T-helper 9 cell (primary cell): ENCODE results near the gene FGD4.
"Not testable (repeated sequence)": the region's sequence is repeated elsewhere in the genome, so short reads cannot be mapped to it uniquely, and the experiment has no call there.

Experiments
- DNase-seq: peaks from one replicate; pipeline ENCODE4 v3.0.0-alpha.2; 2020

FGD4 gene

GRCh38 chr12:32525802-32526201, 126.4 kb downstream of the FGD4 start:
- not testable (repeated sequence) for DNase-seq

GRCh38 chr12:32526343-32526742, 127.0 kb downstream of the FGD4 start:
- DNase-seq = not testable (repeated sequence)

GRCh38 chr12:32532422-32532821, 133.1 kb downstream of the FGD4 start:
- no peak for DNase-seq

- no peak for DNase-seq
These were observed 133.6 kb downstream of the FGD4 start for GRCh38 chr12:32532951-32533350.

GRCh38 chr12:32533506-32533905, 134.1 kb downstream of the FGD4 start:
- not testable (repeated sequence) for DNase-seq

GRCh38 chr12:32533971-32534590, 134.7 kb downstream of the FGD4 start:
- DNase-seq = no peak

GRCh38 chr12:32534698-32535097, 135.3 kb downstream of the FGD4 start:
- DNase-seq = no peak

- no peak for DNase-seq
These were observed 136.1 kb downstream of the FGD4 start for GRCh38 chr12:32535288-32535999.

- no peak for DNase-seq
These were observed 136.6 kb downstream of the FGD4 start for GRCh38 chr12:32536000-32536345.

- no peak for DNase-seq
These were observed 142.5 kb downstream of the FGD4 start for GRCh38 chr12:32541754-32542374.

GRCh38 chr12:32542428-32543229, 143.3 kb downstream of the FGD4 start:
- DNase-seq = no peak

GRCh38 chr12:32544893-32545292, 145.5 kb downstream of the FGD4 start:
- DNase-seq = no peak

- no peak for DNase-seq
These were observed 146.1 kb downstream of the FGD4 start for GRCh38 chr12:32545413-32545980.

GRCh38 chr12:32546272-32546671, 146.9 kb downstream of the FGD4 start:
- DNase-seq = no peak

- no peak for DNase-seq
These were observed 149.4 kb downstream of the FGD4 start for GRCh38 chr12:32548691-32549281.

- DNase-seq = no peak
These were observed 150.3 kb downstream of the FGD4 start for GRCh38 chr12:32549675-32550079.

- no peak for DNase-seq
These were observed 151.7 kb downstream of the FGD4 start for GRCh38 chr12:32551058-32551457.

GRCh38 chr12:32558903-32559302, 159.5 kb downstream of the FGD4 start:
- DNase-seq = no peak

- no peak for DNase-seq
These were observed 160.1 kb downstream of the FGD4 start for GRCh38 chr12:32559434-32559833.

- DNase-seq = no peak
These were observed 161.2 kb downstream of the FGD4 start for GRCh38 chr12:32560520-32560919.

GRCh38 chr12:32561931-32562341, 162.6 kb downstream of the FGD4 start:
- DNase-seq = no peak

GRCh38 chr12:32562413-32562812, 163.1 kb downstream of the FGD4 start:
- not testable (repeated sequence) for DNase-seq
